ENCODE data around the gene KLHL14.

DNA sequence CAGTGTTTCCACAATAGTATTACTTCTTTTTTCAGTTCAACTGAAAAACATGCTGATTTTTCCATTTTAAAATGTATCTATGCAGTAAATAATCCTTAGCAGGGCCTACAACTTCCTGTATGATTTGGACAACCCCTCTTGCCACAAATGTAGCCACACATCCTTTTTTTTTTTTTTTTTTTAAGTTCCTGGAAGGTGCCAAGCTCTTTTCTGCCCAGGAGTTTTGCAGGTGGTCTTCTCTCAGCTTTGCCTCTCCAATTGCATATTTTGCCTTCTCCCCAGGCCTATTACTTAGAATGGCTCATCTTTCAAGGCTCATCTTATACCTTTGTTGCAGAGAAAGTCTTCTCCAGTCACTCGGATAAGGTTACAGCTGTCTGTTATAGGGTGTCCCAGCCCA is 11.6 kb downstream of the KLHL14 start:
- TF ChIP-seq RFX3 (CRISPR knock-in tag; IDR thresholded peaks at IDR 0.05) (no peak), GPN1 (CRISPR knock-in tag; IDR thresholded peaks at IDR 0.05; ENCODE audit: borderline replicate concordance) (no peak), CHD4 (IDR thresholded peaks at IDR 0.05; ENCODE audit: borderline replicate concordance, low read length) (no peak), HNRNPH1 (optimal IDR thresholded peaks at IDR 0.05; ENCODE audit: low read depth, low read length) (no peak), EP300 (IDR thresholded peaks at IDR 0.05; ENCODE audit: low read depth in 2 of 2, low read length in 2 of 2) (no peak), EP300 (CRISPR knock-in tag; IDR thresholded peaks at IDR 0.05; ENCODE audit: borderline replicate concordance) (no peak), MED1 (CRISPR knock-in tag; IDR thresholded peaks at IDR 0.05) (no peak), RXRB (CRISPR knock-in tag; IDR thresholded peaks at IDR 0.05; ENCODE audit: borderline replicate concordance) (no peak), SRF (IDR thresholded peaks at IDR 0.05; ENCODE audit: low read depth, low read length) (no peak)
- TF ChIP-seq, protein P1, sequence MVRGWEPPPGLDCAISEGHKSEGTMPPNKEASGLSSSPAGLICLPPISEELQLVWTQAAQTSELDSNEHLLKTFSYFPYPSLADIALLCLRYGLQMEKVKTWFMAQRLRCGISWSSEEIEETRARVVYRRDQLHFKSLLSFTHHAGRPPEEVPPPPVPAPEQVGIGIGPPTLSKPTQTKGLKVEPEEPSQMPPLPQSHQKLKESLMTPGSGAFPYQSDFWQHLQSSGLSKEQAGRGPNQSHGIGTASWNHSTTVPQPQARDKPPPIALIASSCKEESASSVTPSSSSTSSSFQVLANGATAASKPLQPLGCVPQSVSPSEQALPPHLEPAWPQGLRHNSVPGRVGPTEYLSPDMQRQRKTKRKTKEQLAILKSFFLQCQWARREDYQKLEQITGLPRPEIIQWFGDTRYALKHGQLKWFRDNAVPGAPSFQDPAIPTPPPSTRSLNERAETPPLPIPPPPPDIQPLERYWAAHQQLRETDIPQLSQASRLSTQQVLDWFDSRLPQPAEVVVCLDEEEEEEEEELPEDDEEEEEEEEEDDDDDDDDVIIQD (CRISPR knock-in tag; IDR thresholded peaks at IDR 0.05; ENCODE audit: low read depth): no peak
- TF ChIP-seq, protein P2, sequence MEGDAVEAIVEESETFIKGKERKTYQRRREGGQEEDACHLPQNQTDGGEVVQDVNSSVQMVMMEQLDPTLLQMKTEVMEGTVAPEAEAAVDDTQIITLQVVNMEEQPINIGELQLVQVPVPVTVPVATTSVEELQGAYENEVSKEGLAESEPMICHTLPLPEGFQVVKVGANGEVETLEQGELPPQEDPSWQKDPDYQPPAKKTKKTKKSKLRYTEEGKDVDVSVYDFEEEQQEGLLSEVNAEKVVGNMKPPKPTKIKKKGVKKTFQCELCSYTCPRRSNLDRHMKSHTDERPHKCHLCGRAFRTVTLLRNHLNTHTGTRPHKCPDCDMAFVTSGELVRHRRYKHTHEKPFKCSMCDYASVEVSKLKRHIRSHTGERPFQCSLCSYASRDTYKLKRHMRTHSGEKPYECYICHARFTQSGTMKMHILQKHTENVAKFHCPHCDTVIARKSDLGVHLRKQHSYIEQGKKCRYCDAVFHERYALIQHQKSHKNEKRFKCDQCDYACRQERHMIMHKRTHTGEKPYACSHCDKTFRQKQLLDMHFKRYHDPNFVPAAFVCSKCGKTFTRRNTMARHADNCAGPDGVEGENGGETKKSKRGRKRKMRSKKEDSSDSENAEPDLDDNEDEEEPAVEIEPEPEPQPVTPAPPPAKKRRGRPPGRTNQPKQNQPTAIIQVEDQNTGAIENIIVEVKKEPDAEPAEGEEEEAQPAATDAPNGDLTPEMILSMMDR (CRISPR knock-in tag; IDR thresholded peaks at IDR 0.05): no peak

Data from HepG2 (cell line).